ENCODE results near the gene DOK3. TPM values are rescaled to one million over a fixed set of nuclear protein-coding genes. Genes with fewer than 3 reads are reported as not detected.
"Not testable (repeated sequence)": the region's sequence is repeated elsewhere in the genome, so short reads cannot be mapped to it uniquely, and the experiment has no call there.

Gene DOK3
- polyA plus RNA-seq, 1 donor (not counting 4 experiments of a cell fraction or from before 2014, with no cell fraction given), result 1.7 TPM

DNA sequence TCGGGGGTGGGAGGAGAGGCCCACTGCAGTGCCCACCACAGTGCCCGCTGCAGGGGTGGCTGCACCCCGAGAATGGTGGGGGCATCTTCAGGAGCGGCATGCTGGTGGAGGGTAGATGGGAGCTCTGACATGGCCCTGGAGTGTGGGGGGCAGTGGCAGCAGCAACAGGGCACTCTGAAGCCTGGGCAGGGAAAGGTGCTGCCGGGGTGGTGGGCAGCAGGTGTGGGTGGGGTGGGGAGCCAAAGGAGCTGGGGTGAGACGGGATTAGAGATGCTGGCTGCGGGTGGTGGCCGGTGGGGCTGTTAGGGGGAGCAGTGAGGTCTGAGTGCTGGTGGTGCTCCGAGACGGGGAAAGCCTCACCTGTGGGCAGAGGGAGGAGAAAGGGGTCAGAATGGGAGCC lies 26.8 kb upstream of the DOK3 start:
- no peak overlapping the region for H3K9ac ChIP-seq (ENCODE audit: control insufficient read depth, extremely low read depth, insufficient read depth, low read length)
- H3K4me1 ChIP-seq (ENCODE audit: control insufficient read depth, extremely low read depth, insufficient read depth, low read length), result peaks cover 33% of the 10 kb centered on the region
- peaks cover 26% of the 10 kb centered on the region in 2 experiments for H3K36me3 ChIP-seq (ENCODE audit: control insufficient read depth in 2 of 2, extremely low read depth in 1 of 2, insufficient read depth in 2 of 2, low read length in 2 of 2)
- H3K9me1 ChIP-seq (ENCODE audit: control insufficient read depth, extremely low read depth, insufficient read depth, low read length), result peaks cover 6% of the 10 kb centered on the region
- no peak for TF ChIP-seq EZH2 (IDR thresholded peaks at IDR 0.05; ENCODE audit: low read length)
- TF ChIP-seq, protein P1, sequence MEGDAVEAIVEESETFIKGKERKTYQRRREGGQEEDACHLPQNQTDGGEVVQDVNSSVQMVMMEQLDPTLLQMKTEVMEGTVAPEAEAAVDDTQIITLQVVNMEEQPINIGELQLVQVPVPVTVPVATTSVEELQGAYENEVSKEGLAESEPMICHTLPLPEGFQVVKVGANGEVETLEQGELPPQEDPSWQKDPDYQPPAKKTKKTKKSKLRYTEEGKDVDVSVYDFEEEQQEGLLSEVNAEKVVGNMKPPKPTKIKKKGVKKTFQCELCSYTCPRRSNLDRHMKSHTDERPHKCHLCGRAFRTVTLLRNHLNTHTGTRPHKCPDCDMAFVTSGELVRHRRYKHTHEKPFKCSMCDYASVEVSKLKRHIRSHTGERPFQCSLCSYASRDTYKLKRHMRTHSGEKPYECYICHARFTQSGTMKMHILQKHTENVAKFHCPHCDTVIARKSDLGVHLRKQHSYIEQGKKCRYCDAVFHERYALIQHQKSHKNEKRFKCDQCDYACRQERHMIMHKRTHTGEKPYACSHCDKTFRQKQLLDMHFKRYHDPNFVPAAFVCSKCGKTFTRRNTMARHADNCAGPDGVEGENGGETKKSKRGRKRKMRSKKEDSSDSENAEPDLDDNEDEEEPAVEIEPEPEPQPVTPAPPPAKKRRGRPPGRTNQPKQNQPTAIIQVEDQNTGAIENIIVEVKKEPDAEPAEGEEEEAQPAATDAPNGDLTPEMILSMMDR (optimal IDR thresholded peaks at IDR 0.05 in 1 of 3, IDR thresholded peaks at IDR 0.05 in 1 of 3, conservative IDR thresholded peaks at IDR 0.05 in 1 of 3; ENCODE audit: extremely low read depth in 1 of 3, insufficient read depth in 2 of 3, low read length in 3 of 3), result no peak
- dilution Hi-C loops (cut with MboI; ENCODE audit: extremely low pct_ligation_motif_present, low sequenced_read_pairs), result no loop called here
- H2AFZ ChIP-seq (ENCODE audit: control insufficient read depth, low read length), result no peak overlapping the region
- FAIRE-seq, result no peak
- peaks cover 2% of the 10 kb centered on the region for H4K20me1 ChIP-seq (ENCODE audit: control insufficient read depth, extremely low read depth, insufficient read depth, low read length)
- no peak for DNase-seq (ENCODE audit: low read depth, low spot score)
- no peak overlapping the region for H3K4me2 ChIP-seq (ENCODE audit: control insufficient read depth, extremely low read depth, insufficient read depth, low read depth, low read length)
- H3K27me3 ChIP-seq (ENCODE audit: control insufficient read depth, extremely low read depth, insufficient read depth, low read length), result no peaks in the 10 kb centered on the region
- no peaks in the 10 kb centered on the region for H3K9me3 ChIP-seq (ENCODE audit: control insufficient read depth, low read depth, low read length)
- H3K79me2 ChIP-seq (ENCODE audit: control insufficient read depth, insufficient read depth, low read length), result peaks cover 24% of the 10 kb centered on the region
- H3K27ac ChIP-seq (ENCODE audit: control insufficient read depth, insufficient read depth, low read length), result no peak overlapping the region
- H3K4me3 ChIP-seq (ENCODE audit: control insufficient read depth in 2 of 3, extremely low read depth in 1 of 3, insufficient read depth in 2 of 3, low read depth in 1 of 3, low read length in 3 of 3), result no peak overlapping the region

GRCh38 chr5:177535125-177535524 lies 25.5 kb upstream of the DOK3 start:
- no peak overlapping the region for H3K27ac ChIP-seq (ENCODE audit: control insufficient read depth, insufficient read depth, low read length)
- no peak for FAIRE-seq
- peaks cover 24% of the 10 kb centered on the region for H3K79me2 ChIP-seq (ENCODE audit: control insufficient read depth, insufficient read depth, low read length)
- DNase-seq (ENCODE audit: low read depth, low spot score), result no peak
- peaks cover 31% of the 10 kb centered on the region for H3K4me1 ChIP-seq (ENCODE audit: control insufficient read depth, extremely low read depth, insufficient read depth, low read length)
- no peak overlapping the region for H3K4me3 ChIP-seq (ENCODE audit: control insufficient read depth in 2 of 3, extremely low read depth in 1 of 3, insufficient read depth in 2 of 3, low read depth in 1 of 3, low read length in 3 of 3)
- dilution Hi-C loops (cut with MboI; ENCODE audit: extremely low pct_ligation_motif_present, low sequenced_read_pairs), result no loop called here
- peaks cover 5% of the 10 kb centered on the region for H4K20me1 ChIP-seq (ENCODE audit: control insufficient read depth, extremely low read depth, insufficient read depth, low read length)
- H3K4me2 ChIP-seq (ENCODE audit: control insufficient read depth, extremely low read depth, insufficient read depth, low read depth, low read length), result no peak overlapping the region
- H3K27me3 ChIP-seq (ENCODE audit: control insufficient read depth, extremely low read depth, insufficient read depth, low read length), result no peaks in the 10 kb centered on the region
- H3K9ac ChIP-seq (ENCODE audit: control insufficient read depth, extremely low read depth, insufficient read depth, low read length), result no peak overlapping the region
- peaks cover 6% of the 10 kb centered on the region for H3K9me1 ChIP-seq (ENCODE audit: control insufficient read depth, extremely low read depth, insufficient read depth, low read length)
- H2AFZ ChIP-seq (ENCODE audit: control insufficient read depth, low read length), result no peak overlapping the region
- TF ChIP-seq EZH2 (IDR thresholded peaks at IDR 0.05; ENCODE audit: low read length), result no peak
- TF ChIP-seq, protein P1 (optimal IDR thresholded peaks at IDR 0.05 in 1 of 3, IDR thresholded peaks at IDR 0.05 in 1 of 3, conservative IDR thresholded peaks at IDR 0.05 in 1 of 3; ENCODE audit: extremely low read depth in 1 of 3, insufficient read depth in 2 of 3, low read length in 3 of 3), result no peak
- no peaks in the 10 kb centered on the region for H3K9me3 ChIP-seq (ENCODE audit: control insufficient read depth, low read depth, low read length)
- H3K36me3 ChIP-seq (ENCODE audit: control insufficient read depth in 2 of 2, extremely low read depth in 1 of 2, insufficient read depth in 2 of 2, low read length in 2 of 2), result peaks cover 35% of the 10 kb centered on the region in 2 experiments

DNA sequence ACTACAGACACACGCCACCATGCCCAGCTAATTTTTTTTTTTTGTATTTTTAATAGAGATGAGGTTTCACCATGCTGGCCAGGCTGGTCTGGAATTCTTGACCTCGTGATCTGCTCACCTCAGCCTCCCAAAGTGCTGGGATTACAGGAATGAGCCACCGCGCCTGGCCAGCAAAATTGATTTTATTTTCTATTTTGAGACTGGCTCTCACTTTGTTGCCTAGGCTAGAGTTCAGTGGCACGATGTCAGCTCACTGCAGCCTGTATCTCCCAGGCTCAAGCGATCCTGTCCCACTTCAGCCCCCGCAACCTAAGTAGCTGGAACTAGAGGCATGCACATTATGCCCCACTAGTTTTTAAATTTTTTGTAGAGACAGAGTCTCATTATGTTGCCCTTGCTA lies 24.8 kb upstream of the DOK3 start:
- H3K4me2 ChIP-seq (ENCODE audit: control insufficient read depth, extremely low read depth, insufficient read depth, low read depth, low read length); H2AFZ ChIP-seq (ENCODE audit: control insufficient read depth, low read length); H3K27ac ChIP-seq (ENCODE audit: control insufficient read depth, insufficient read depth, low read length); H3K27me3 ChIP-seq (ENCODE audit: control insufficient read depth, extremely low read depth, insufficient read depth, low read length); DNase-seq (ENCODE audit: low read depth, low spot score); H4K20me1 ChIP-seq (ENCODE audit: control insufficient read depth, extremely low read depth, insufficient read depth, low read length); H3K9ac ChIP-seq (ENCODE audit: control insufficient read depth, extremely low read depth, insufficient read depth, low read length); FAIRE-seq; H3K9me1 ChIP-seq (ENCODE audit: control insufficient read depth, extremely low read depth, insufficient read depth, low read length); H3K9me3 ChIP-seq (ENCODE audit: control insufficient read depth, low read depth, low read length); dilution Hi-C loops (cut with MboI; ENCODE audit: extremely low pct_ligation_motif_present, low sequenced_read_pairs); H3K4me3 ChIP-seq (ENCODE audit: control insufficient read depth in 2 of 3, extremely low read depth in 1 of 3, insufficient read depth in 2 of 3, low read depth in 1 of 3, low read length in 3 of 3): not testable (repeated sequence)
- Histone ChIP-seq H3K4me1 (ENCODE audit: control insufficient read depth, extremely low read depth, insufficient read depth, low read length) (peaks cover 34% of the 10 kb centered on the region), H3K79me2 (ENCODE audit: control insufficient read depth, insufficient read depth, low read length) (peaks cover 21% of the 10 kb centered on the region), H3K36me3 (ENCODE audit: control insufficient read depth in 2 of 2, extremely low read depth in 1 of 2, insufficient read depth in 2 of 2, low read length in 2 of 2) (peaks cover 39 to 40% of the 10 kb centered on the region in 2 experiments)
